HepG2 (cell line): ENCODE data around the gene TMEM266. TPM values are rescaled to one million over a fixed set of nuclear protein-coding genes. Genes with fewer than 3 reads are reported as not detected.

Experiments used
- ATAC-seq: fragments of 200-7000 bp; cut with Tn5 transposase; 3 replicates; pipeline ENCODE4 v1.9.1; 2020; ENCODE audit warnings: mild to moderate bottlenecking, moderate library complexity
- BruUV-seq: library from RNA; stranded (reverse); fragments of 400-500 nt; replicated peaks from 2 replicates; lab custom pipeline; 2021; lab: Mats Ljungman, UMichigan
- CTCF ChIA-PET: fragments of 300-600 bp; formaldehyde crosslinking; extraction: SDS; loops from one replicate; lab custom pipeline; 2021; ENCODE audit warnings: low total read pairs, inconsistent platforms, low intra/inter-chr PET ratio; lab: Yijun Ruan, JAX
- POLR2A ChIA-PET: fragments of 350-600 bp; sonication (Branson Sonifier 250); formaldehyde crosslinking; loops from one replicate; lab custom pipeline; 2020; ENCODE audit warnings: antibody characterized with exemption, inconsistent platforms; lab: Yijun Ruan, JAX
- DNase-seq: peaks from one replicate; pipeline ENCODE4 v3.0.0-alpha.2; 2015; ENCODE audit warnings: low spot score
- FAIRE-seq: peaks from 3 replicates; lab custom pipeline; 2011; peaks lifted over from hg19 to GRCh38; lab: Jason Lieb, UNC
- H2AFZ ChIP-seq: one replicate; pipeline ENCODE4 v1.6.1; 2011; ENCODE audit warnings: low read length, inconsistent platforms
- H3K27ac ChIP-seq: fragments of 300-600 bp; 3 replicates; pipeline ENCODE4 v1.8.0; 2011; ENCODE audit warnings: mixed run types, mild to moderate bottlenecking, mixed read lengths, low read length, inconsistent platforms; ENCODE audit not compliant: insufficient read depth; ENCODE audit errors: extremely low read length
- H3K27me3 ChIP-seq, 2 experiments: fragments of 200-600 bp in 1 of 2; 2 replicates in 1 of 2; 3 replicates in 1 of 2; pipeline versions ENCODE4 v1.6.0 to v1.8.0; 2011; ENCODE audit warnings: low read length in 2 of 2, mild to moderate bottlenecking in 2 of 2, moderate library complexity in 2 of 2, inconsistent platforms in 1 of 2; ENCODE audit not compliant: insufficient read depth in 2 of 2, control insufficient read depth in 1 of 2
- H3K36me3 ChIP-seq, 2 experiments: fragments of 200-600 bp in 1 of 2; replicated peaks in 1 of 2; 2 replicates in 1 of 2; 3 replicates in 1 of 2; pipeline versions ENCODE4 v1.5.1 to v1.8.0; 2011; ENCODE audit warnings: low read length in 2 of 2, inconsistent platforms in 1 of 2; ENCODE audit not compliant: insufficient read depth in 2 of 2, control insufficient read depth in 1 of 2
- H3K4me1 ChIP-seq: 2 replicates; pipeline ENCODE4 v1.5.1; 2012; ENCODE audit warnings: low read length, inconsistent platforms; ENCODE audit not compliant: insufficient read depth
- H3K4me2 ChIP-seq: 2 replicates; pipeline ENCODE4 v1.6.0; 2011; ENCODE audit warnings: low read depth, low read length, inconsistent platforms
- H3K4me3 ChIP-seq, 3 experiments: fragments of 200-600 bp in 1 of 3; sonication (generic), shearing (Covaris generic) in 1 of 3; replicated peaks in 1 of 3; 2 replicates each; pipeline ENCODE4 v1.5.1; 2011 to 2016; ENCODE audit warnings: low read length in 3 of 3, inconsistent platforms in 2 of 3, low read depth in 2 of 3, mild to moderate bottlenecking in 2 of 3, control low read depth in 1 of 3, mixed read lengths in 1 of 3; ENCODE audit not compliant: insufficient read depth in 1 of 3
- H3K79me2 ChIP-seq: one replicate; pipeline ENCODE4 v1.6.1; 2011; ENCODE audit warnings: low read length, inconsistent platforms; ENCODE audit not compliant: insufficient read depth
- H3K9ac ChIP-seq: 2 replicates; pipeline ENCODE4 v1.6.0; 2011; ENCODE audit warnings: mild to moderate bottlenecking, low read depth, low read length, inconsistent platforms; ENCODE audit not compliant: insufficient read depth
- H3K9me3 ChIP-seq: 2 replicates; pipeline ENCODE4 v1.5.1; 2012; ENCODE audit warnings: mild to moderate bottlenecking, low read length
- H4K20me1 ChIP-seq: 2 replicates; pipeline ENCODE4 v1.6.0; 2011; ENCODE audit warnings: inconsistent platforms, mild to moderate bottlenecking, low read length, moderate library complexity; ENCODE audit not compliant: insufficient read depth
- CAMTA2 ChIP-seq: sonication (generic); formaldehyde crosslinking; IDR thresholded peaks from 2 replicates; pipeline ENCODE4 v1.4.0; 2020; ENCODE audit warnings: mild to moderate bottlenecking, missing genetic modification reagents, borderline replicate concordance
- MTF2 ChIP-seq: sonication (generic); formaldehyde crosslinking; IDR thresholded peaks from 2 replicates; pipeline ENCODE4 v1.5.0; 2020; ENCODE audit warnings: missing genetic modification reagents, borderline replicate concordance
- RAD21 ChIP-seq: fragments of 450-650 bp; formaldehyde crosslinking; IDR thresholded peaks from 2 replicates; pipeline ENCODE4 v1.5.0; 2020; ENCODE audit warnings: mild to moderate bottlenecking
- SMC3 ChIP-seq: IDR thresholded peaks from 2 replicates; pipeline ENCODE4 v1.6.1; 2011; ENCODE audit warnings: low read length, improper control_type of control experiment
- STAG1 ChIP-seq: sonication (generic); formaldehyde crosslinking; IDR thresholded peaks from 2 replicates; pipeline ENCODE4 v1.4.0; 2020; ENCODE audit warnings: missing genetic modification reagents
- TCF7L2 ChIP-seq: IDR thresholded peaks from 2 replicates; pipeline ENCODE4 v1.6.1; 2011; ENCODE audit warnings: mild to moderate bottlenecking, low read depth, low read length, moderate library complexity
- WGBS: methylation state at CpG from one replicate; pipeline ENCODE4 v1.1.6; 2017; ENCODE audit warnings: low lambda C conversion rate; 5-methylcytosine and 5-hydroxymethylcytosine counted together
- in situ Hi-C: cut with HindIII; loops from 2 replicates; pipeline ENCODE4 v1.10.0; 2017; ENCODE audit warnings: low pct_unique_long_range_greater_than_20kb; ENCODE audit not compliant: extremely low pct_ligation_motif_present
- intact Hi-C: fragments of 100-400 bp; cut with micrococcal nuclease; formaldehyde crosslinking; loops from one replicate; pipeline ENCODE4 v1.10.0; 2022; ENCODE audit not compliant: unreplicated experiment
- polyA plus RNA-seq, 8 experiments: library from polyadenylated mRNA; depleted of rRNA in 3 of 8; stranded (reverse) in 7 of 8; unstranded in 1 of 8; fragments of >200 nt; fragmentation: Illumina TruSeq in 4 of 8; extraction: Trizol in 4 of 8; gene quantifications; 2 replicates each; pipeline versions ENCODE4 v1.2.1 to v1.2.3, GENCODE V29; 2011 to 2016; ENCODE audit warnings: low read depth in 4 of 8, missing spikeins in 1 of 8, mixed read lengths in 1 of 8; ENCODE audit not compliant: insufficient read depth in 1 of 8
- total RNA-seq, 5 experiments: library from RNA; depleted of rRNA; stranded (reverse); fragments of >200 nt; fragmentation: Illumina TruSeq; extraction: Trizol; gene quantifications; 2 replicates each; pipeline ENCODE4 v1.2.3, GENCODE V29; 2016; ENCODE audit warnings: low read depth in 1 of 5
- TF ChIP-seq, protein P1 (sequence below): sonication (generic); formaldehyde crosslinking; IDR thresholded peaks from 2 replicates; pipeline ENCODE4 v1.5.0; 2020; ENCODE audit warnings: mild to moderate bottlenecking, missing genetic modification reagents, borderline replicate concordance
- TF ChIP-seq, protein P2 (sequence below): sonication (generic); formaldehyde crosslinking; conservative IDR thresholded peaks from 2 replicates; pipeline ENCODE4 v1.4.0; 2020; ENCODE audit warnings: missing genetic modification reagents
- TF ChIP-seq, protein P3 (sequence below): sonication (generic); formaldehyde crosslinking; IDR thresholded peaks from 2 replicates; pipeline ENCODE4 v1.5.0; 2020; ENCODE audit warnings: mild to moderate bottlenecking, missing genetic modification reagents, moderate library complexity

Gene TMEM266
- total and polyA plus RNA-seq, 2 of the 13 experiments (the other 11 are each of a cell fraction or from before 2014, with no cell fraction given), result 0.04 TPM; not detected in 1

DNA sequence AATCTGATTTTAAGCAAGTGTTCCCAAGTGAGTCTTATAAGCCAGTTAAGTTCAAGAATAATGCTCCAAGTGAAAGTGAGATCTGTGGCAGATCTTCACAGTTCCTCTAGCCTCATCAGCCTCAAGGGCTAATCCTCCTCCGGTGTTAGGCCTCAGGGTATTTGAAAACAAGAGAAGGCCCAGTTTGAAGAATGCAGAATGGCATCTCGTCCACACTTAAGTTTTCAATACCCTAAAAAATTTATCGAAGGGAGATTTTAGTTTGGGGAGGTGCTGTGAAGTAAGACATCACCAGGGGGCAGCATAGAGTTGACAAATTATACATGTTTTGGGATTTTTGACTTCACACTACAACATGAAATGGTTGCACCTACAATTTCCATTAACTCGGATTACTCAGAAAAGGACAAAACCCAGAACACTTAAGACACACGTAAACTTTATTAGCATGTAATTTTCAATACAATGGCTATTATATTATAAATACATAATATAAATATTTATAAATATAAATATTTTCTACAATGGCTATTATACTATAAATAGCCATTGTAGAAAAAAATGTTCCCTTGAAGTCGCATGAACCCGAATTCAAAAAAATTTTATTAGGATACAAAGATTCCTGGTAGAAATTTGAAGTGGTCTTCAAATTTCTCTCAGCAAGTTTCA lies 2.3 kb upstream of the TMEM266 start:
- H2AFZ ChIP-seq, result no peak overlapping the region
- no peaks in the 10 kb centered on the region for H3K36me3 ChIP-seq
- no peak for ATAC-seq
- no peak overlapping the region for H3K9ac ChIP-seq
- 0% methylated on average over 7 of the region's 7 CpGs for WGBS
- TF ChIP-seq TCF7L2, result no peak
- TF ChIP-seq, protein P1, sequence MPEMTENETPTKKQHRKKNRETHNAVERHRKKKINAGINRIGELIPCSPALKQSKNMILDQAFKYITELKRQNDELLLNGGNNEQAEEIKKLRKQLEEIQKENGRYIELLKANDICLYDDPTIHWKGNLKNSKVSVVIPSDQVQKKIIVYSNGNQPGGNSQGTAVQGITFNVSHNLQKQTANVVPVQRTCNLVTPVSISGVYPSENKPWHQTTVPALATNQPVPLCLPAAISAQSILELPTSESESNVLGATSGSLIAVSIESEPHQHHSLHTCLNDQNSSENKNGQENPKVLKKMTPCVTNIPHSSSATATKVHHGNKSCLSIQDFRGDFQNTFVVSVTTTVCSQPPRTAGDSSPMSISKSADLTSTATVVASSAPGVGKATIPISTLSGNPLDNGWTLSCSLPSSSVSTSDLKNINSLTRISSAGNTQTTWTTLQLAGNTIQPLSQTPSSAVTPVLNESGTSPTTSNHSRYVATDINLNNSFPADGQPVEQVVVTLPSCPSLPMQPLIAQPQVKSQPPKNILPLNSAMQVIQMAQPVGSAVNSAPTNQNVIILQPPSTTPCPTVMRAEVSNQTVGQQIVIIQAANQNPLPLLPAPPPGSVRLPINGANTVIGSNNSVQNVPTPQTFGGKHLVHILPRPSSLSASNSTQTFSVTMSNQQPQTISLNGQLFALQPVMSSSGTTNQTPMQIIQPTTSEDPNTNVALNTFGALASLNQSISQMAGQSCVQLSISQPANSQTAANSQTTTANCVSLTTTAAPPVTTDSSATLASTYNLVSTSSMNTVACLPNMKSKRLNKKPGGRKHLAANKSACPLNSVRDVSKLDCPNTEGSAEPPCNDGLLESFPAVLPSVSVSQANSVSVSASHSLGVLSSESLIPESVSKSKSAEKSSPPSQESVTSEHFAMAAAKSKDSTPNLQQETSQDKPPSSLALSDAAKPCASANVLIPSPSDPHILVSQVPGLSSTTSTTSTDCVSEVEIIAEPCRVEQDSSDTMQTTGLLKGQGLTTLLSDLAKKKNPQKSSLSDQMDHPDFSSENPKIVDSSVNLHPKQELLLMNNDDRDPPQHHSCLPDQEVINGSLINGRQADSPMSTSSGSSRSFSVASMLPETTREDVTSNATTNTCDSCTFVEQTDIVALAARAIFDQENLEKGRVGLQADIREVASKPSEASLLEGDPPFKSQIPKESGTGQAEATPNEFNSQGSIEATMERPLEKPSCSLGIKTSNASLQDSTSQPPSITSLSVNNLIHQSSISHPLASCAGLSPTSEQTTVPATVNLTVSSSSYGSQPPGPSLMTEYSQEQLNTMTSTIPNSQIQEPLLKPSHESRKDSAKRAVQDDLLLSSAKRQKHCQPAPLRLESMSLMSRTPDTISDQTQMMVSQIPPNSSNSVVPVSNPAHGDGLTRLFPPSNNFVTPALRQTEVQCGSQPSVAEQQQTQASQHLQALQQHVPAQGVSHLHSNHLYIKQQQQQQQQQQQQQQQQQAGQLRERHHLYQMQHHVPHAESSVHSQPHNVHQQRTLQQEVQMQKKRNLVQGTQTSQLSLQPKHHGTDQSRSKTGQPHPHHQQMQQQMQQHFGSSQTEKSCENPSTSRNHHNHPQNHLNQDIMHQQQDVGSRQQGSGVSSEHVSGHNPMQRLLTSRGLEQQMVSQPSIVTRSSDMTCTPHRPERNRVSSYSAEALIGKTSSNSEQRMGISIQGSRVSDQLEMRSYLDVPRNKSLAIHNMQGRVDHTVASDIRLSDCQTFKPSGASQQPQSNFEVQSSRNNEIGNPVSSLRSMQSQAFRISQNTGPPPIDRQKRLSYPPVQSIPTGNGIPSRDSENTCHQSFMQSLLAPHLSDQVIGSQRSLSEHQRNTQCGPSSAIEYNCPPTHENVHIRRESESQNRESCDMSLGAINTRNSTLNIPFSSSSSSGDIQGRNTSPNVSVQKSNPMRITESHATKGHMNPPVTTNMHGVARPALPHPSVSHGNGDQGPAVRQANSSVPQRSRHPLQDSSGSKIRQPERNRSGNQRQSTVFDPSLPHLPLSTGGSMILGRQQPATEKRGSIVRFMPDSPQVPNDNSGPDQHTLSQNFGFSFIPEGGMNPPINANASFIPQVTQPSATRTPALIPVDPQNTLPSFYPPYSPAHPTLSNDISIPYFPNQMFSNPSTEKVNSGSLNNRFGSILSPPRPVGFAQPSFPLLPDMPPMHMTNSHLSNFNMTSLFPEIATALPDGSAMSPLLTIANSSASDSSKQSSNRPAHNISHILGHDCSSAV (CRISPR knock-in tag), result no peak
- TF ChIP-seq, protein P2, sequence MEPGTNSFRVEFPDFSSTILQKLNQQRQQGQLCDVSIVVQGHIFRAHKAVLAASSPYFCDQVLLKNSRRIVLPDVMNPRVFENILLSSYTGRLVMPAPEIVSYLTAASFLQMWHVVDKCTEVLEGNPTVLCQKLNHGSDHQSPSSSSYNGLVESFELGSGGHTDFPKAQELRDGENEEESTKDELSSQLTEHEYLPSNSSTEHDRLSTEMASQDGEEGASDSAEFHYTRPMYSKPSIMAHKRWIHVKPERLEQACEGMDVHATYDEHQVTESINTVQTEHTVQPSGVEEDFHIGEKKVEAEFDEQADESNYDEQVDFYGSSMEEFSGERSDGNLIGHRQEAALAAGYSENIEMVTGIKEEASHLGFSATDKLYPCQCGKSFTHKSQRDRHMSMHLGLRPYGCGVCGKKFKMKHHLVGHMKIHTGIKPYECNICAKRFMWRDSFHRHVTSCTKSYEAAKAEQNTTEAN, result no peak
- TF ChIP-seq MTF2 (CRISPR knock-in tag), result no peak
- TF ChIP-seq RAD21 (CRISPR knock-in tag), result peak; percentile 49; the same call in 1 of the 2 replicates
- peak; percentile 78 for TF ChIP-seq SMC3
- TF ChIP-seq, protein P3, sequence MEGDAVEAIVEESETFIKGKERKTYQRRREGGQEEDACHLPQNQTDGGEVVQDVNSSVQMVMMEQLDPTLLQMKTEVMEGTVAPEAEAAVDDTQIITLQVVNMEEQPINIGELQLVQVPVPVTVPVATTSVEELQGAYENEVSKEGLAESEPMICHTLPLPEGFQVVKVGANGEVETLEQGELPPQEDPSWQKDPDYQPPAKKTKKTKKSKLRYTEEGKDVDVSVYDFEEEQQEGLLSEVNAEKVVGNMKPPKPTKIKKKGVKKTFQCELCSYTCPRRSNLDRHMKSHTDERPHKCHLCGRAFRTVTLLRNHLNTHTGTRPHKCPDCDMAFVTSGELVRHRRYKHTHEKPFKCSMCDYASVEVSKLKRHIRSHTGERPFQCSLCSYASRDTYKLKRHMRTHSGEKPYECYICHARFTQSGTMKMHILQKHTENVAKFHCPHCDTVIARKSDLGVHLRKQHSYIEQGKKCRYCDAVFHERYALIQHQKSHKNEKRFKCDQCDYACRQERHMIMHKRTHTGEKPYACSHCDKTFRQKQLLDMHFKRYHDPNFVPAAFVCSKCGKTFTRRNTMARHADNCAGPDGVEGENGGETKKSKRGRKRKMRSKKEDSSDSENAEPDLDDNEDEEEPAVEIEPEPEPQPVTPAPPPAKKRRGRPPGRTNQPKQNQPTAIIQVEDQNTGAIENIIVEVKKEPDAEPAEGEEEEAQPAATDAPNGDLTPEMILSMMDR (CRISPR knock-in tag), result peak; percentile 65
- TF ChIP-seq STAG1 (CRISPR knock-in tag), result peak; percentile 68
- TF ChIP-seq CAMTA2, result no peak
- in situ Hi-C loops, result loop anchor here (5.0 kb wide), 1 partner anchor 80 kb away; no protein-coding TSS in a partner anchor
- ChIA-PET CTCF (interaction anchor here (1.3 to 5.1 kb wide), 2 partner anchors 82 to 93 kb away, joined by 5 to 71 read pairs; no protein-coding TSS in a partner anchor), POLR2A (no interaction called here)
- H3K27me3 ChIP-seq, result peaks cover 0 to 34% of the 10 kb centered on the region in 2 experiments; a peak in 3 of 5 replicates
- no peaks in the 10 kb centered on the region for H4K20me1 ChIP-seq
- H3K4me1 ChIP-seq, result peaks cover 13% of the 10 kb centered on the region
- no peak overlapping the region for H3K4me2 ChIP-seq
- no peaks in the 10 kb centered on the region for H3K79me2 ChIP-seq
- H3K9me3 ChIP-seq, result no peaks in the 10 kb centered on the region
- no TSS peak for BruUV-seq
- no peak overlapping the region for H3K4me3 ChIP-seq
- peak; percentile 15 for DNase-seq
- FAIRE-seq, result peak; percentile 73
- H3K27ac ChIP-seq, result no peak overlapping the region
- intact Hi-C loops, result loop anchor here (1.0 kb wide), 1 partner anchor 82 kb away; no protein-coding TSS in a partner anchor
